Measurements from ENCODE around the gene EZH2. TPM values are rescaled to one million over a fixed set of nuclear protein-coding genes. Genes with fewer than 3 reads are reported as not detected.

EZH2 gene
- total and polyA plus RNA-seq, 7 donors, result 0.71 to 14.6 (median 1.9) TPM

DNA sequence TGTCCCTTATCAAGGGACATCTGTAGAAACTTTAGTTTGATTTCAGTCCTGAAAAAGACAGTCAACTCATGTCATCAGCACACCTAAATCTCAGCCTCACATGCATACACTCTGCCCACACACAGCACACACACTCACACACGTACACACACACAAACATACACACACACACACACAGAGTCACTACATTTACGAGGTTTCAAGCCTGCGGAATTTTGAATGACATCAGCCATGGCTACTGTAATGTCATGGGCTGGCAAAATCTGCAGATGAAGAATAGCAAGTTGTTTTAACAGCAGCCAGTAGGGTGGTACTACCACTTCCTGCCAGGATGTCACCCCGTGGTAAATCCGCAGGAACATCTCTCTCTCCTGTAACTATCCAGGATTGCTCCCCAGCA lies 37.1 kb upstream of the EZH2 start:
- H3K27ac ChIP-seq, result no peak overlapping the region
- TF ChIP-seq, protein P1, sequence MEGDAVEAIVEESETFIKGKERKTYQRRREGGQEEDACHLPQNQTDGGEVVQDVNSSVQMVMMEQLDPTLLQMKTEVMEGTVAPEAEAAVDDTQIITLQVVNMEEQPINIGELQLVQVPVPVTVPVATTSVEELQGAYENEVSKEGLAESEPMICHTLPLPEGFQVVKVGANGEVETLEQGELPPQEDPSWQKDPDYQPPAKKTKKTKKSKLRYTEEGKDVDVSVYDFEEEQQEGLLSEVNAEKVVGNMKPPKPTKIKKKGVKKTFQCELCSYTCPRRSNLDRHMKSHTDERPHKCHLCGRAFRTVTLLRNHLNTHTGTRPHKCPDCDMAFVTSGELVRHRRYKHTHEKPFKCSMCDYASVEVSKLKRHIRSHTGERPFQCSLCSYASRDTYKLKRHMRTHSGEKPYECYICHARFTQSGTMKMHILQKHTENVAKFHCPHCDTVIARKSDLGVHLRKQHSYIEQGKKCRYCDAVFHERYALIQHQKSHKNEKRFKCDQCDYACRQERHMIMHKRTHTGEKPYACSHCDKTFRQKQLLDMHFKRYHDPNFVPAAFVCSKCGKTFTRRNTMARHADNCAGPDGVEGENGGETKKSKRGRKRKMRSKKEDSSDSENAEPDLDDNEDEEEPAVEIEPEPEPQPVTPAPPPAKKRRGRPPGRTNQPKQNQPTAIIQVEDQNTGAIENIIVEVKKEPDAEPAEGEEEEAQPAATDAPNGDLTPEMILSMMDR (IDR thresholded peaks at IDR 0.05), result no peak
- TF ChIP-seq EP300 (IDR thresholded peaks at IDR 0.05) (no peak), POLR2A (IDR thresholded peaks at IDR 0.05) (no peak), POLR2AphosphoS5 (IDR thresholded peaks at IDR 0.05) (no peak)
- no peak overlapping the region for H3K4me3 ChIP-seq
- intact Hi-C loops (cut with DNase I), result no loop called here
- H3K36me3 ChIP-seq, result no peaks in the 10 kb centered on the region
- H3K4me1 ChIP-seq, result no peaks in the 10 kb centered on the region
- no peaks in the 10 kb centered on the region for H3K27me3 ChIP-seq
- 71 to 76% methylated on average over 5 of the region's 5 CpGs for WGBS, 2 donors
- H3K9me3 ChIP-seq, result no peaks in the 10 kb centered on the region
- no peak for DNase-seq

DNA sequence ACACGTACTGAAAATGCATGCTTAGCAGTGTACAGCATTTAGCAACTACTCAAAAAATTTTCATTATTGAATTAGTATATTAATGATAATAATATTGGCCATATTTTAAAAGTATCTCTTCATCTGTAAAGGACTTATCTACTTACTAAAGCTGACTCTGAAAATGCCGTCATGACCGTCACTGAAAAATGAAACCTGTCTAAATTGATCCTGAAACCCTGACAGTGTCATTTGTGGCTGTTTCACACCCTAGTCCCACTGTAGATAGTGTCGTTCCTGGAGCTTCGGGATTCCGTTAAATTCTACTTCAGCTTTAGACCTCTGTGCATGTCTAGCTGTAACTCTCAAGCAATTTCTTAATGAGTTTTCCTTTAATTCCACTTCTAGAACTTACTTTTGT lies 35.8 kb upstream of the EZH2 start:
- 87 to 89% methylated on average over 6 of the region's 6 CpGs for WGBS, 2 donors
- DNase-seq, result no peak
- no peak for TF ChIP-seq POLR2A (IDR thresholded peaks at IDR 0.05)
- TF ChIP-seq EP300 (IDR thresholded peaks at IDR 0.05), result no peak
- TF ChIP-seq POLR2AphosphoS5 (IDR thresholded peaks at IDR 0.05), result no peak
- TF ChIP-seq, protein P1 (IDR thresholded peaks at IDR 0.05), result no peak
- Histone ChIP-seq H3K4me1 (no peaks in the 10 kb centered on the region), H3K36me3 (no peaks in the 10 kb centered on the region), H3K27ac (no peak overlapping the region), H3K9me3 (no peaks in the 10 kb centered on the region), H3K4me3 (no peak overlapping the region), H3K27me3 (no peaks in the 10 kb centered on the region)
- intact Hi-C loops (cut with DNase I), result no loop called here

DNA sequence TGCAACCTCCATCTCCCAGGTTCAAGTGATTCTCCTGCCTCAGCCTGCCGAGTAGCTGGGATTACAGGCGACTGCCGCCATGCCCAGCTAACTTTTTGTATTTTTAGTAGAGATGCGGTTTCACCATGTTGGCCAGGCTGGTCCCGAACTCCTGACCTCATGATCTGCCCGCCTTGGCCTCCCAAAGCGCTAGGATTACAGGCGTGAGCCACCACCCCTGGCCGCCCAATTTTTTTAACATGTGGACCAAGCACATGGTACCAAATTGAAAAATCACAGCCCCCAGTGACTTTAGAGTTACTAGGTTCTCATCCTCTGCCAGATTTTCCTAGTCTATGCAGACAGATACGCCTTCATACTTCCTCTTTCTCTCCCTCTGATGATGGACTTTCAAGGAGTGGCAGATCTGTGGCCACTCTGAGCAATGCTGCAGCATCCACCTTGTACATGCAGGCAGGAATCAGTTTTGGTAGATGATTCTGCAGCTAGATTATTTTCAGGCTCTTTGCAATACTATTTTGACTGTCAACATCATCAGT lies 34.0 kb upstream of the EZH2 start:
- no peak overlapping the region for H3K4me3 ChIP-seq
- no peaks in the 10 kb centered on the region for H3K36me3 ChIP-seq
- WGBS, 2 donors, result 84 to 89% methylated on average over 10 of the region's 10 CpGs
- no peak overlapping the region for H3K27ac ChIP-seq
- H3K27me3 ChIP-seq, result no peaks in the 10 kb centered on the region
- DNase-seq, result no peak
- H3K4me1 ChIP-seq, result no peaks in the 10 kb centered on the region
- no peaks in the 10 kb centered on the region for H3K9me3 ChIP-seq
- intact Hi-C loops (cut with DNase I), result no loop called here
- no peak for TF ChIP-seq EP300 (IDR thresholded peaks at IDR 0.05)
- TF ChIP-seq POLR2AphosphoS5 (IDR thresholded peaks at IDR 0.05), result no peak
- TF ChIP-seq, protein P1 (IDR thresholded peaks at IDR 0.05), result no peak
- no peak for TF ChIP-seq POLR2A (IDR thresholded peaks at IDR 0.05)

DNA sequence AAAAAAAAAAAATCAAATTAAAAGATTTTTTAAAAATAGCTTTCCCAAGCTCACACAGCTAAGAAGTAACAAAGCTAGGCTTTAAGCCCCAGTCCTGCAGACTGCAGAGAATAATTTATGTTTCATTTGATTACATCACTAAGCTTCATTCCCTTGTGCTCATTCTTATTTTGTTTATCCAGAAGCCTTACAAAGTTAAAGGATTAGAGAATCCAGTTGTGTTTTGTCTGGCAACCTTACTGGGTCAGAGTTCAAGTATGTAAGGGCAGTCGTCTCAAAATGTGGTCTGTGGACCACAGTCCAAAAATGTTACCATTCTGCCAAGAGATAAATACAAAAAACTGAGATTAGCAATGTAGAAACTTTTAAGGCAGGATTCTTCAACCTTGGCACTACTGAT lies 32.1 kb upstream of the EZH2 start:
- H3K27me3 ChIP-seq, result no peaks in the 10 kb centered on the region
- DNase-seq, result no peak
- no peaks in the 10 kb centered on the region for H3K36me3 ChIP-seq
- H3K4me1 ChIP-seq, result no peaks in the 10 kb centered on the region
- WGBS, 2 donors, result 39 to 60% methylated on average over 1 of the region's 1 CpG
- H3K9me3 ChIP-seq, result no peaks in the 10 kb centered on the region
- H3K27ac ChIP-seq, result no peak overlapping the region
- intact Hi-C loops (cut with DNase I), result no loop called here
- H3K4me3 ChIP-seq, result no peak overlapping the region
- TF ChIP-seq POLR2A (IDR thresholded peaks at IDR 0.05) (no peak), EP300 (IDR thresholded peaks at IDR 0.05) (no peak), POLR2AphosphoS5 (IDR thresholded peaks at IDR 0.05) (no peak)
- TF ChIP-seq, protein P1 (IDR thresholded peaks at IDR 0.05), result no peak

DNA sequence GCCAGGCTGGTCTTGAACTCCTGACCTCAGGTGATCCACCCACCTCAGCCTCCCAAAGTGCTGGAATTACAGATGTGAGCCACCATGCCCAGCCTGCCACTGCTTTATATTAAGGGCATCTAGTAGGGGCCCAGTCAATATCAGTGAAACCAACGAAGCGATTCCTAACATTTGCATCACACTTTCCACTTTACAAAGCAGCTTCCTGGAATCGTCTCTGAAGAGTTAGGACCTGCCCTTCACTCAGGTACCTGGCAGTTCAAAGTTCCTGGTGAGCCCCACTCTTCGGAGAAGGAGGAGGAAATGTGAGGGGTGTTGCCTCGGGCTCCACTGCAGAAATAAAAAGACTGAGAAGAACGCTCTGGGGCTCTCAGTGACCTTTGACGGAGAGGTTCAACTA lies 31.1 kb upstream of the EZH2 start:
- DNase-seq, result no peak
- H3K36me3 ChIP-seq, result no peaks in the 10 kb centered on the region
- WGBS, 2 donors, result 55 to 74% methylated on average over 7 of the region's 7 CpGs
- H3K4me1 ChIP-seq, result no peaks in the 10 kb centered on the region
- TF ChIP-seq, protein P1 (IDR thresholded peaks at IDR 0.05), result no peak
- TF ChIP-seq POLR2A (IDR thresholded peaks at IDR 0.05), result no peak
- TF ChIP-seq POLR2AphosphoS5 (IDR thresholded peaks at IDR 0.05), result no peak
- TF ChIP-seq EP300 (IDR thresholded peaks at IDR 0.05), result no peak
- H3K9me3 ChIP-seq, result no peaks in the 10 kb centered on the region
- H3K27ac ChIP-seq, result no peak overlapping the region
- no peak overlapping the region for H3K4me3 ChIP-seq
- H3K27me3 ChIP-seq, result no peaks in the 10 kb centered on the region
- intact Hi-C loops (cut with DNase I), result no loop called here

Measured in sigmoid colon (tissue), 7 donors.